ENCODE data around the gene TMEM52.

The TMEM52 gene

GRCh38 chr1:1959840-1960479 is 40.9 kb upstream of the TMEM52 start:
- H3K9ac ChIP-seq (ENCODE audit: low read length in 5 of 5): no peak overlapping the region
- no peak overlapping the region for H3K27ac ChIP-seq (ENCODE audit: low read depth, low read length)
- no peaks in the 10 kb centered on the region for H3K36me3 ChIP-seq (ENCODE audit: control insufficient read depth in 5 of 5, insufficient read depth in 5 of 5, low read length in 5 of 5)
- peaks cover 16 to 52% (median 17%) of the 10 kb centered on the region in 5 donors for H3K27me3 ChIP-seq (ENCODE audit: control insufficient read depth in 5 of 5, insufficient read depth in 4 of 5, low read length in 5 of 5)
- H3K4me1 ChIP-seq (ENCODE audit: control insufficient read depth in 5 of 5, insufficient read depth in 5 of 5, low read length in 5 of 5): peaks cover 3 to 17% (median 13%) of the 10 kb centered on the region in 5 donors
- peak overlapping the region in 1 of 5 donors; percentile 6 for H3K4me3 ChIP-seq (ENCODE audit: low read depth in 1 of 5, low read length in 5 of 5)
- no peaks in the 10 kb centered on the region for H3K9me3 ChIP-seq (ENCODE audit: control insufficient read depth in 5 of 5, low read length in 5 of 5)

DNA sequence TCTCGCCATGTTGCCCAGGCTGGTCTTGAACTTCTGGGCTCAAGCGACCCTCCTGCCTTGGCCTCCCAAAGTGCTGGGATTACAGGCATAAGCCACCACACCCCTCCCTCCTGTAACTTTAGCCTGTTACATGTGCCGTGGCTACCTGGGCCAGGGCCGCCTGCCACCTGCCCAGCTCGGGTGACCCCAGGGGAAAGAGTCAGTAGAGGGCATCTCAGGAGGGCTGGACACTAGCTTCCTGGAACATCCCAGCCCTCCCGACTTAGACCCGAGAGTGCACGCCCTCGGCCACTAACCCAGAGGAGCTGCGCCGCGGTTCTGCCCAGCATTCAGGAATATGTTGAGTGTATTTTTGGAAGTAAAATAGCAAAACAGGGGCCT is 40.4 kb upstream of the TMEM52 start:
- Histone ChIP-seq H3K9ac (ENCODE audit: low read length in 5 of 5) (no peak overlapping the region), H3K36me3 (ENCODE audit: control insufficient read depth in 5 of 5, insufficient read depth in 5 of 5, low read length in 5 of 5) (no peaks in the 10 kb centered on the region), H3K27me3 (ENCODE audit: control insufficient read depth in 5 of 5, insufficient read depth in 4 of 5, low read length in 5 of 5) (peaks cover 16 to 49% (median 17%) of the 10 kb centered on the region in 5 donors), H3K27ac (ENCODE audit: low read depth, low read length) (no peak overlapping the region), H3K4me3 (ENCODE audit: low read depth in 1 of 5, low read length in 5 of 5) (peak overlapping the region in 1 of 5 donors; percentile 6), H3K4me1 (ENCODE audit: control insufficient read depth in 5 of 5, insufficient read depth in 5 of 5, low read length in 5 of 5) (peaks cover 3 to 17% (median 13%) of the 10 kb centered on the region in 5 donors), H3K9me3 (ENCODE audit: control insufficient read depth in 5 of 5, low read length in 5 of 5) (no peaks in the 10 kb centered on the region)

- H3K4me1 ChIP-seq (ENCODE audit: control insufficient read depth in 5 of 5, insufficient read depth in 5 of 5, low read length in 5 of 5): peaks cover 3 to 17% (median 13%) of the 10 kb centered on the region in 5 donors
- no peak overlapping the region for H3K4me3 ChIP-seq (ENCODE audit: low read depth in 1 of 5, low read length in 5 of 5)
- peaks cover 11 to 52% (median 16%) of the 10 kb centered on the region in 5 donors for H3K27me3 ChIP-seq (ENCODE audit: control insufficient read depth in 5 of 5, insufficient read depth in 4 of 5, low read length in 5 of 5)
- no peak overlapping the region for H3K27ac ChIP-seq (ENCODE audit: low read depth, low read length)
- no peaks in the 10 kb centered on the region for H3K36me3 ChIP-seq (ENCODE audit: control insufficient read depth in 5 of 5, insufficient read depth in 5 of 5, low read length in 5 of 5)
- no peaks in the 10 kb centered on the region for H3K9me3 ChIP-seq (ENCODE audit: control insufficient read depth in 5 of 5, low read length in 5 of 5)
- no peak overlapping the region for H3K9ac ChIP-seq (ENCODE audit: low read length in 5 of 5)
Measured at GRCh38 chr1:1958071-1958541, 39.0 kb upstream of the TMEM52 start.

GRCh38 chr1:1957533-1957961 is 38.5 kb upstream of the TMEM52 start:
- H3K27me3 ChIP-seq (ENCODE audit: control insufficient read depth in 5 of 5, insufficient read depth in 4 of 5, low read length in 5 of 5): peaks cover 11 to 52% (median 16%) of the 10 kb centered on the region in 5 donors
- H3K9me3 ChIP-seq (ENCODE audit: control insufficient read depth in 5 of 5, low read length in 5 of 5): no peaks in the 10 kb centered on the region

GRCh38 chr1:1956586-1957532 is 37.8 kb upstream of the TMEM52 start:
- no peaks in the 10 kb centered on the region for H3K36me3 ChIP-seq (ENCODE audit: control insufficient read depth in 5 of 5, insufficient read depth in 5 of 5, low read length in 5 of 5)
- H3K27me3 ChIP-seq (ENCODE audit: control insufficient read depth in 5 of 5, insufficient read depth in 4 of 5, low read length in 5 of 5): peaks cover 10 to 51% (median 16%) of the 10 kb centered on the region in 5 donors
- H3K9me3 ChIP-seq (ENCODE audit: control insufficient read depth in 5 of 5, low read length in 5 of 5): no peaks in the 10 kb centered on the region
- no peak overlapping the region for H3K4me3 ChIP-seq (ENCODE audit: low read depth in 1 of 5, low read length in 5 of 5)
- no peak overlapping the region for H3K27ac ChIP-seq (ENCODE audit: low read depth, low read length)
- H3K9ac ChIP-seq (ENCODE audit: low read length in 5 of 5): no peak overlapping the region
- peaks cover 3 to 17% (median 13%) of the 10 kb centered on the region in 5 donors for H3K4me1 ChIP-seq (ENCODE audit: control insufficient read depth in 5 of 5, insufficient read depth in 5 of 5, low read length in 5 of 5)

More at GRCh38 chr1:1957533-1957961, 38.5 kb upstream of the TMEM52 start:
- Histone ChIP-seq H3K27ac (ENCODE audit: low read depth, low read length) (no peak overlapping the region), H3K9ac (ENCODE audit: low read length in 5 of 5) (no peak overlapping the region), H3K4me1 (ENCODE audit: control insufficient read depth in 5 of 5, insufficient read depth in 5 of 5, low read length in 5 of 5) (peaks cover 3 to 17% (median 13%) of the 10 kb centered on the region in 5 donors), H3K4me3 (ENCODE audit: low read depth in 1 of 5, low read length in 5 of 5) (no peak overlapping the region), H3K36me3 (ENCODE audit: control insufficient read depth in 5 of 5, insufficient read depth in 5 of 5, low read length in 5 of 5) (no peaks in the 10 kb centered on the region)

DNA sequence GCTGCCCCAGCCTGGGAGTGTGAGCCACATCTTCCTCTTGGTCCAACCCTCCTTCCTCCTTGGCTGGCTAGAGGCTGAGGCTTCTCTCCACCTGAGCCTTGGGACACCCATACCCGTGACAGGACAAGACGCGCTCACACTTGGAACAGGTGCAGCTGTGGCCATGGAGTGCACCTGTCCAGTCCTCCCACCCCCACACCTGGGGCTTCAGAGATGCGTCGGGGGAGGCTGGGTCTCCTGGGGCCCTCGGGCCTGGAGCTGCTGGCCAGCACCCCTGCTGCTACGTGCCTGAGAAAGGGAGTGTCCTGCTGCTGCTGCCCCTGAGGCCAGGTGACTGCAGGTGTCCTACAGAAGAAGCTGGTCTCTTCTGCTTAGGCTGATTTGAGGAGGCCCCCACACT is 37.0 kb upstream of the TMEM52 start:
- Histone ChIP-seq H3K27me3 (ENCODE audit: control insufficient read depth in 5 of 5, insufficient read depth in 4 of 5, low read length in 5 of 5) (peaks cover 8 to 43% (median 16%) of the 10 kb centered on the region in 5 donors), H3K4me3 (ENCODE audit: low read depth in 1 of 5, low read length in 5 of 5) (no peak overlapping the region), H3K36me3 (ENCODE audit: control insufficient read depth in 5 of 5, insufficient read depth in 5 of 5, low read length in 5 of 5) (no peaks in the 10 kb centered on the region), H3K27ac (ENCODE audit: low read depth, low read length) (no peak overlapping the region), H3K9ac (ENCODE audit: low read length in 5 of 5) (no peak overlapping the region), H3K4me1 (ENCODE audit: control insufficient read depth in 5 of 5, insufficient read depth in 5 of 5, low read length in 5 of 5) (peaks cover 3 to 17% (median 13%) of the 10 kb centered on the region in 5 donors), H3K9me3 (ENCODE audit: control insufficient read depth in 5 of 5, low read length in 5 of 5) (no peaks in the 10 kb centered on the region)

DNA sequence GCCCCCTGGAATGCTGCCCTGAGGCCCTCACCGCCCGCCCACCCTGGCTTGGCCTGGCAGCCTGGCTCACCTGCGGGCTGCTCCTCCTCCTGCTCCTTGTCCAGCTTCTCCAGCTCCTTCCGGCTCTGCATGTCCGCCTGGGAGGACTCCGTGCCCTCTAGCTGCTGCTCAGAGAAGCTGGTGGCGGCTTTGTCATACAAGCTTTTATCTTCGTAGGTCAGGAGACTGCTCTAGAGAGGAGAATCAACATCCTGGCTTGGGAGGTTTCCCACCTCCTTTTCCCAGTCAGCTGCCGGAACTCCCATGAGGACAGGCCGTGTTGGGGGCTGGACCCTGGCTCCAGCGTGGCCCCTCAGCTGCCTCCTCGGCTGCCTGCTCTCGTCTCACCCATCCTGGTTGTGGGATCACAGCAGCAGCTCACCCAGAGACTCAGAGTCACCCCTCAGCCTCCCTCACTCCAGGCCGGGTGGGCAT is 36.6 kb upstream of the TMEM52 start:
- H3K27me3 ChIP-seq (ENCODE audit: control insufficient read depth in 5 of 5, insufficient read depth in 4 of 5, low read length in 5 of 5): peaks cover 8 to 43% (median 16%) of the 10 kb centered on the region in 5 donors

DNA sequence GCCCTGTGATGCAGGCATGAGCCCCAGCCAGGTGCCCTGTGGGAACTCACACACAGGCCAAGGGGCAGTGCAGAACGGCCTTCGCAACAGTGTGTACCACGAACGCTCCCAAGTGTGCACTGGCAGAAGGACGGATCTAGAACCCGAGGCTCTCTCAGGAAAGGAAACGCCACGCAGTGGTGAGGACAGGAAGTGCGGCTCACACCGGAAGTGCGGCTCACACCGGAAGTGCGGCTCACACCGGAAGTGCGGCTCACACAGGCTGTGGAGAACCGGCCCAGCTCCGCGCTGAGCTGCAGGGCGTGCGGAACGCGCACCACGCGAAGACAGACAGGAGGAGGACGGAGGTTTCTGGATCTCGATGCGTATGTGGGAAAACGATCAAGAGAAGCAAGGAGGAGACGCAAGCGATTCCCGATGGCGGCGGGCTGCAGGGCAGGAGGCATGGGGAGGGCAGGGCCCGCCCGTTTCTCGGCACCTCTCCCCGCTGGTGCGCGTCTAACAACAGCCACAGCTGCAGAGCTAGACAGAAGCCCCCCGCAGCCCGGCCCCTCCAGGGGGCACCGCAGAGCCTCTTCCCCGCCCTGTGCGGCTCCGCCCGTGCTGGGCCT is 35.9 kb upstream of the TMEM52 start:
- Histone ChIP-seq H3K27ac (ENCODE audit: low read depth, low read length) (no peak overlapping the region), H3K9me3 (ENCODE audit: control insufficient read depth in 5 of 5, low read length in 5 of 5) (no peaks in the 10 kb centered on the region), H3K9ac (ENCODE audit: low read length in 5 of 5) (no peak overlapping the region), H3K36me3 (ENCODE audit: control insufficient read depth in 5 of 5, insufficient read depth in 5 of 5, low read length in 5 of 5) (no peaks in the 10 kb centered on the region), H3K27me3 (ENCODE audit: control insufficient read depth in 5 of 5, insufficient read depth in 4 of 5, low read length in 5 of 5) (peaks cover 8 to 39% (median 16%) of the 10 kb centered on the region in 5 donors), H3K4me1 (ENCODE audit: control insufficient read depth in 5 of 5, insufficient read depth in 5 of 5, low read length in 5 of 5) (peaks cover 0 to 5% (median 3%) of the 10 kb centered on the region in 5 donors), H3K4me3 (ENCODE audit: low read depth in 1 of 5, low read length in 5 of 5) (no peak overlapping the region)

More for the DNA sequence above, 36.6 kb upstream of the TMEM52 start:
- Histone ChIP-seq H3K36me3 (ENCODE audit: control insufficient read depth in 5 of 5, insufficient read depth in 5 of 5, low read length in 5 of 5) (no peaks in the 10 kb centered on the region), H3K4me1 (ENCODE audit: control insufficient read depth in 5 of 5, insufficient read depth in 5 of 5, low read length in 5 of 5) (peaks cover 3 to 12% (median 11%) of the 10 kb centered on the region in 5 donors), H3K9ac (ENCODE audit: low read length in 5 of 5) (no peak overlapping the region), H3K27ac (ENCODE audit: low read depth, low read length) (no peak overlapping the region), H3K9me3 (ENCODE audit: control insufficient read depth in 5 of 5, low read length in 5 of 5) (no peaks in the 10 kb centered on the region), H3K4me3 (ENCODE audit: low read depth in 1 of 5, low read length in 5 of 5) (no peak overlapping the region)

DNA sequence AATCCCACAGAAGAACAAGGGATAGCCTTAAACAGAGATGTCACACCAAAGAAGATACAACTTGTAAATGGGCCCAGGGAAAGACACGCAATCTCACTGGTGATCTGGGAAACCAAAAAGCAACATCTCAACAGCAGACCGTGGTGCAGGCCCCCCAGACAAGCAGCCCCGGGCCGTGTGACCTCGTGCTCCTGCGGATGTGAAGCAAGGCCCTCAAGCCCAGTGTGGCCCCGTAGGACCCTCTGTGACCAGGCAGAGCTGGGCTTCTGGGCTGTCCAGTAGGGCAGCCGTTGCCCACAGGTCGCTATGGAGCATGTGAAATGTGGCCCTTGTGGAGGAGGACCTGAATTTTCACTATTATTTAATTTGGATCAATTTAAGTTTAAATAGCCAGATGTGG is 34.9 kb upstream of the TMEM52 start:
- H3K27ac ChIP-seq (ENCODE audit: low read depth, low read length): no peak overlapping the region
- no peaks in the 10 kb centered on the region for H3K4me1 ChIP-seq (ENCODE audit: control insufficient read depth in 5 of 5, insufficient read depth in 5 of 5, low read length in 5 of 5)
- peaks cover 7 to 33% (median 16%) of the 10 kb centered on the region in 5 donors for H3K27me3 ChIP-seq (ENCODE audit: control insufficient read depth in 5 of 5, insufficient read depth in 4 of 5, low read length in 5 of 5)
- H3K36me3 ChIP-seq (ENCODE audit: control insufficient read depth in 5 of 5, insufficient read depth in 5 of 5, low read length in 5 of 5): no peaks in the 10 kb centered on the region
- H3K4me3 ChIP-seq (ENCODE audit: low read depth in 1 of 5, low read length in 5 of 5): no peak overlapping the region
- no peaks in the 10 kb centered on the region for H3K9me3 ChIP-seq (ENCODE audit: control insufficient read depth in 5 of 5, low read length in 5 of 5)
- no peak overlapping the region for H3K9ac ChIP-seq (ENCODE audit: low read length in 5 of 5)

Data from subcutaneous abdominal adipose tissue (tissue), 5 donors.